Cardiac septum (tissue), 1 donor: ENCODE results near the gene NAP1L5. TPM values are rescaled to one million over a fixed set of nuclear protein-coding genes. Genes with fewer than 3 reads are reported as not detected.

Source experiments
- DNase-seq: peaks from one replicate; pipeline ENCODE4 v3.0.0-alpha.2; 2020; ENCODE audit warnings: low spot score
- intact Hi-C: fragments of 100-400 bp; cut with DNase I; formaldehyde crosslinking; loops from one replicate; pipeline ENCODE4 v1.14.0; 2022
- long read RNA-seq: library from polyadenylated mRNA; unstranded; transcript quantifications from one replicate; pipeline ENCODE4 v2.0.0, GENCODE V29; 2021
- total RNA-seq: library from RNA; stranded (reverse); fragmentation: NEBNext Ultra II Directional; extraction: Animal tissue kit (Norgen Biotek cat#: 25700); gene quantifications from one replicate; pipeline ENCODE4 v1.2.1, GENCODE V29; 2021
- donor health status: DM: no; HTN: no; CAD: no.

NAP1L5 gene, protein sequence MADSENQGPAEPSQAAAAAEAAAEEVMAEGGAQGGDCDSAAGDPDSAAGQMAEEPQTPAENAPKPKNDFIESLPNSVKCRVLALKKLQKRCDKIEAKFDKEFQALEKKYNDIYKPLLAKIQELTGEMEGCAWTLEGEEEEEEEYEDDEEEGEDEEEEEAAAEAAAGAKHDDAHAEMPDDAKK
- total RNA-seq, result 7.0 TPM
- long read RNA-seq, transcript NAP1L5-201 (1 exons, 1,915 nt), result major isoform, 11 of 11 reads
- long read RNA-seq, partial matches to known transcripts, result 0 of 11 reads
- long read RNA-seq, other reads (novel, unspliced or antisense), result 0 of 11 reads

- DNase-seq, result peak; percentile 86
- intact Hi-C loops, result no loop called here
These were observed at the start of gene NAP1L5 for GRCh38 chr4:88697588-88698329. TSS of gene NAP1L5 (minus strand) at chr4:88697829. CDS start at chr4:88697754, 75 bp downstream.

DNA sequence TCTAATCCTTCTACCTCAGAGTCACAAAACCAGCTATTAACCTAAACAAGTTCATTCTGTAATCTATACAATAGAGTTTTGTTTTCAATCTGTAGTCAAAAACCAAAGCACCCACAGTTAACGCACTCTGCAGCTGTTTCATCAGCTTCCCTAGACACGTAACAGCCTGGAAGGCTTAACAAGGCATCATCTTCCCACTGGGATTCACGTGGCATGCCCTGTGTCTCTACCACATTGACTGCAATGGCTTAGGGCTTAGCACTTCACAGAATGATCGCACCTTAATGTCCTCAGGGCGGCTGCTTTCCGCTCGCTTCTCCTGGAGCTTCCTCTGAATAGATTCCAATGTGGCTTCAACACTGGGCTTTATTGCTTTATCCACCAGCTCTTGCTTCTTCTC is 49.7 kb upstream of the NAP1L5 start:
- DNase-seq, result no peak
- intact Hi-C loops, result no loop called here

DNA sequence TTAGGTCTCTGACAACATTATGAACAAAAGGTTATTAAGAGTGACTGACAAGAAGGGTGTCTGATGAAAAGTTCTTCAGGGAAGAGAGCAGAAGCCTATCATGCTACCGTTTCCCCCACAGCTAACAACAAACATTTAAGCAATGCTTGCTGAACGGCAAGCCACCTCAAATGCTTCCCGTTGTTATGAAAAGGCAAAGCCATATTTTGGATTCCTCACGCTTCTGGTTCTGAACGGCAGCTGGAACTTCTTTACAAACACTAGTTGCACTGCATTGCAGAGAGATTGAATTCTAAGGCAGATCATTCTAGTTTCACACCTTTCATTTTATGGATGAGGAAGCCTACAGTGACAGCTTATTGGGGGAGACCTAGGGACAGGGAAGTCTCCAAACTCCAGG is 48.6 kb upstream of the NAP1L5 start:
- intact Hi-C loops, result no loop called here
- DNase-seq, result no peak

DNA sequence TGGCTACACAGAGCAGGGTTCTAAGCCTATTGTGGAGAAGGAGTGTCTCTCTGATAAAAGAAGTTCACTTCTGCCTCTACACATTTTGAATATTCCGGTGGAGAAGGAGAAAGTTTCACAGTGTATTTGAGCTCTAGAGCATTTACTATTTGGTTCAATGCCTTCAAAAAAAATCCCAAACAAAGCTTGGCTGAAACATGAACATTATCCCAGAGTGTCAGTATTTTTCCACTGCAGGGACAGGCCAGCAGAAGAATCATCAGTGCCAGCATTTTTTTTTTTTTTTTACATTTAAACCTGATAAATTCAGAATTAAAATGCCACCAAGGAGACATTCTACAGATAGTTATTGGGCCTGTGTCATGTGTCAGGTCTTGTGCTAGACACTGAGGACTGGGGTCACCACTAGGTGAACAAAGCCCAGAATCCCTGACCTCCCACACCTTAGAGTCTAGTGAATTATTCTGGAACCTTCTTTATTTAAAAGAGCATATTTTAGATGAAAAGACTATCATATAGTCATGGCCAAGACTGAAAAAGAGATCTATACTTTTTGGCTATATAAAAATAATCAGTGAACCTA is 48.0 kb upstream of the NAP1L5 start:
- intact Hi-C loops, result no loop called here
- no peak for DNase-seq

DNA sequence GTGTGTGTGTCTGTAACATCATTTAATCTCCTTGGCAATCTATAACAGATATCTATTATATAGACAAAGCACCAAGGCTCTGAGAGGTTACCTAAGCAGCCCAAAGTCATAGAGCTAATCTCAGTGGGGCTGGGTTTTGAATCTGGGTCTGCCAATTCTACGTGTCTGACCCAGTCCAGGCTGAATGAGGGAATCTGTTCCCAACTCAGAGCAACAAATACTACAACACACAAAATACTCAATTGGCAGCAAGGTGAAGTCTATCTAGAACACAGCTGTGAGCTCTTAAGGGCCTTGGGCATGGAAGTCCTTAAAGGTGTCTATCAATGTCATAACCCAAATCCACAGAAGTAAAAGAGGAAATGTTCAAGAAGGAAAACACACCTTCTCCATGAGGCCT is 47.5 kb upstream of the NAP1L5 start:
- intact Hi-C loops, result no loop called here
- DNase-seq, result no peak

- intact Hi-C loops, result no loop called here
- DNase-seq, result no peak
These were observed 47.0 kb upstream of the NAP1L5 start for GRCh38 chr4:88744609-88745008.

DNA sequence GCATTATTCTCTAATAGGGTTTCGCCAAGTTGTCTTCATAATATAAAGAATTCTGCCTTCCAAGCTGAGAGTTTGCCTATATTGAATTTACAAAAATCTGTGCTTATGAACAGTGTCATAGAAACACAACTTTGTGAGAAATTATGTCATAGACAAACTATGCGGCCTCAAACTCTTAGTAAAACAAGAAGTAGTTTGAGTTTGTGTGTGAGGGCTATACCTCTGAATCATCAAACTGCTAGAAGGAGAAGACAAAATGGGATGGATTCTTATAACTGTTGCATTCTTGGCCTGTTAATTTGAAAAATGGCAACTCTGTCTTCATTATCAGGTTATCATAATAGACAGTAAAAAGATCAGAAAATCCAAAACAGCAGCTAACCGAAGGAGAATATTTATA is 46.1 kb upstream of the NAP1L5 start:
- DNase-seq, result no peak
- intact Hi-C loops, result no loop called here

DNA sequence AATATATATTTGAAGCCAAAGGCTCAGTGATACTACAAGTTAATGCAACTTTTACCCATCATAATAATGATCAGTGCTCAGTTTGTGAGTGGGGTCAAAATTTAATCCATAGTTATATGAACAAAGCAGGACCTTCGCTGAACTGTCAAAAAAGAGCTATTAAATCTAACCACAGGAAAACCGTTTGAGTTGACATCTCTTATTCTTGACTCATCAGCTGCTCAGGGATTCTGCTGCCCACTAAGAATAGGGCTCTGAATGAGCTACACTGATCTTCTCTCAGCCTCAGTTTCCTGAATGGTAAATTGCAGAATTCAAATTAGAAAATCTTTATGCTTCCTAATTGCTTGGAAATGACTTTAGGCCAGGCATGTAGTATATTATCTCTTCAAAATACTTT is 44.9 kb upstream of the NAP1L5 start:
- DNase-seq, result no peak
- intact Hi-C loops, result no loop called here

DNA sequence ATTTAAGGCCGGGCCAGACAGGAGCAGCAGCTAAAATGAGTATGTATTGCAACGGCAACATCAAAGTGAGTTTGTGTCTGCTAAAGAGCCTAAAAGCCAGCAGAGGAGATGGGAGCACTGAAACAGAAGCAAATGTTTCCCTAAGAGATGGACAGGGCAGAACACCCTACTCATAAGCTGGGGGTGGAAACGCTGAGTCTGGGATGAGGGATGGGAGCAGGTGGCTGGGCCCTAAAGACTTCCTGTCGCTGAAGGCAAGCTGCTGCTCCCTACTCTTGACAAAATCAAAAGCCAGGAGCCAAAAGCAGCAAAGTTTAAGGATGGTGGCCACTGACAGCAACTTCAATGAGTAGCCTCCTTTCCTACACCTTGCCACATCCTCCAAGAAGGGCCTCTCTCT is 40.6 kb upstream of the NAP1L5 start:
- DNase-seq, result no peak
- intact Hi-C loops, result no loop called here

DNA sequence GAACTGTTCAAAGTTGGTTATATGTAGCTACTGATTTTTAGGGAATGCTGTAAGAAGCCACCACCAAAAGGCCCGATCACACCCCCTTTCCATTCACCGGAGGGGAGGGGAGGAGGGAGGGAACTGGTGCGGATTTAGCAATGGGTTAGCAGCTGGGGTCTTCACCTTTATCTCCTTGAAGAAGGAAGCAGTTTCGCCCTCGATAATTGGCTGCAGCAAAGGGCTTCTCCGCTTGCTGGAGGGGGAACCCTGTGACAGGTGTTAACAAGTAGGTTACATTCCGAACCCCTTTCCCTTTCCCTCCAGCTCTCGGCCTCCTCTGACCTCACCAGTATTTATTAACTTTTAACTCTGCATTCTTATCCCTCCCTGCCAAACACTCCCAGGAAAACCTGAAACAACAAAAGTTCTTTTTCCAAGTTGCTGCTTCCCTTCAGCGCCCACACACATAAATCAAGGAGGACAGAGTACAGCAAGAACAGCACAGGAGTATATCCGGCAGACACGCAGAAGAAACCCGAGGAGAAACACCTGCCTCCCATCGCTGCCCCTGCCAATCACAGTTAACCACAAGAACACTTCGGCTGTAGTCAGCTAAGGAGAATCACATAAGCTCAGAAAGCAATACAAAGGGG is 39.8 kb upstream of the NAP1L5 start:
- intact Hi-C loops, result no loop called here
- no peak for DNase-seq

DNA sequence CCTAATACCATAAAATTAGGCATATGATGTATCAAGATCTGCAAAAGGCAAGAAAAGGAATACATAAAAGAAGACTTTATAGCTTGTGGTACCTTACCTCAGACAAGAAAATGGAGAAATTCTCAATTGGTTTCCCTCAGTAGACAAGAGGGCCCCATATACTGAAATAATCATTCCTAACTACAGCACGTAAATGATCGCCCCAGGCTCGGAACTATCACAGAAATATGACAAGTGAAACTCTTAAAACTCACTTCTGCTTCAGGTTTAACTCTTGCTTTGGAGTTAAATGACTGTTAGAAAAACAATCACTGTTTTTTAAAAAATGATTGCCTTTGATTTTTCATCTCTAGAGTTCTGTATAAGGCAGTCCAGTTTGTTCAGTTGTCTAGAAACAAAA is 38.6 kb upstream of the NAP1L5 start:
- DNase-seq, result no peak
- intact Hi-C loops, result no loop called here

GRCh38 chr4:88735564-88735963 is 37.9 kb upstream of the NAP1L5 start:
- intact Hi-C loops, result no loop called here
- no peak for DNase-seq

DNA sequence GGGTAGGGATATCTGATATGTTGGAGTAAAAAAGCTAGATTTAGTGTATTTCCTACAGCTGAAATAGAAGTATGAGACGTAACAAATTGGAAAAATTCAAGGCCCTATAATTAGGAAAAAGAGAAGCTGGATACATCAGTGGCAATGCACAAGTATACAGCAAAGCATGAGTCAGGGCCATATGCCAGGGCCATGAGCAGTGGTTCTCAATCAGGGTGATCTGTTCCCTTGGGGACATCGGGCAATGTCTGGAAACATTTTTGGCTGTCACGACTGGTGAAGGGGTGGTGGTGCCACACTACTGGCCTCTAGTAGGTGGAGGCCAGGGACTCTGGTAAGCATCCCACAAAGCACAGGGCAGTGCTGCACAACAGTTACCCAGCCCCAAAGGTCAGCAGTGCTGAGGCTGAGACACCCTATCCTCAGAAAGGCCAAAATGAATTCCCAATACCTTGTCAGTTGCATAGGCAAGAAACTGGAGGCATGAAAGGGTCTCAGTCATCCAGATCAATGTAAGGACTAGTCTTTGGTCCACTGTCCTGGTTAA is 36.8 kb upstream of the NAP1L5 start:
- intact Hi-C loops, result no loop called here
- no peak for DNase-seq

DNA sequence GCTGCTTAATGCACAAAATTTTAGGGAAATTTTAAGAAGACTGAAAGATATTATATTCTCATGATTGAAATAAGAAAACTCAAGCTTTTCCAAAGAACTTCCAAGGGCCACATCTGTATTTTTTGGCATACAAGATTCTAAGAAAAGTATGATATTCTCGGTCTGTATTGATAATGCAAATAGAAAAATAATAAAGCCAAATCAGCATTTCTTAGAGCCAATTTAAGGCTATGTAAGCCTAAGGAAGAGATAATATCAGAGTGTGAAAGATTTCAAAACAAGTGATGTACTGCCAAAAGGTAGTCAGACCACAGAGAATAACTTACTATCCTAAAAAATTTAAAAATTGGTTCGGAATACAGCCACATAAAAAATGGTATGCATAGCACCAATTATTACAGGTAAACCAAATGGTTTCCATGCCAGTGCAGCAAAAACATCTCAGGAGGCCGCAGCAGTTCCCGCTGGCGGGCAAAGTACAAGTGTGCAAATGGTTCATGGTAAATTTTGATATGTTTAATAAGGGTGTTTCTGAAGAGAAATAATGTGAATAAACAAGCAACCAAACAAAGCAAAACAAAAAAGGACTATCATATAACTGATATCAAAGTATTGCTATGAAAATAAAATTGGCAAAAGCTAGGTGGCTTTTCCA is 35.2 kb upstream of the NAP1L5 start:
- no peak for DNase-seq
- intact Hi-C loops, result no loop called here

GRCh38 chr4:88731381-88731780 is 33.8 kb upstream of the NAP1L5 start:
- no peak for DNase-seq
- intact Hi-C loops, result no loop called here

DNA sequence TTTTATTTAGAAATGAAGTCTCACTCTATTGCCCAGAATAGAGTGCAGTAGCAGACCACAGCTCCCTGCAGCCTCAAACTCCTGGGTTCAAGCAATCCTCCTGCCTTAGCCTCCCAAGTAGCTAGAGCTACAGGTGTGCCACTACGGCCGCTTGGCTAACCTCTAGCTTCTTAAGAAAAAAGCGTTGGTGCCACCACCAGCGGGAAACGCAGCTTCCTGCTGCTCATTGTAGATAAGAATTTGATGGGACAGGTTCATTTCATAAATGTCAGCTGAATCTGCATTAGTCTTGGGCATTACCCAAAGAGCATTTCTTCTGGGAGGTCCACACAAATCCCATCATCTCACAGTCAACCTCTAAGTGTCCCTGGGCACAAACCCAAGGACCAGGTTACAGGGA is 33.2 kb upstream of the NAP1L5 start:
- no peak for DNase-seq
- intact Hi-C loops, result no loop called here

DNA sequence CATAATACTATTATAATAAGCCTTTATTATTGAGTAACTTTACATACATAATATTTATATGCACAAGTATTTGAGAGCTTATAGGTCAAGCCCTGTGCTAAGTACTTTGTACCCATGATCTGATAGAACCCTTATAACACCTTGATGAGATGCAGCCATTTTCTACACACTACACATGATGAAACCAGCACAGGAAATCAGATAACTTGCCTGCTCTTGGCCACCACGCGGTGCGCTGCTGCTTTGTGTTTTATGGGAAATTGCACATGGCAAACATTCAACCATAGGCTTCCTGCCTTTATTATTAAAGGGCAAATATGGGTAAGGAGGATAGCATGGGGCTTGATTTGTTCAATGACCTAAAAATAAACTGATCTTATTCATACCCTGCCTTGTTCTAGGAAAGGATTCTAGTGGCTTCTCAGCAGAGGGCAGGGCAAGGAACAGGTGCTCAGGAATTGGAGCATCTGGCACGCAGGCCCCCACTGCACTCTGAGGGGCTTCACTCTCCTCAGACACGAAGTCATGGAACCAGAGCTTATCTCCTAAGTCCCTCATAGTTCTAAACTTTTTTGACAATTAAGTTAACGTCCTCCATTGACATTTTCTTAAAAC is 31.6 kb upstream of the NAP1L5 start:
- DNase-seq, result no peak
- intact Hi-C loops, result no loop called here

DNA sequence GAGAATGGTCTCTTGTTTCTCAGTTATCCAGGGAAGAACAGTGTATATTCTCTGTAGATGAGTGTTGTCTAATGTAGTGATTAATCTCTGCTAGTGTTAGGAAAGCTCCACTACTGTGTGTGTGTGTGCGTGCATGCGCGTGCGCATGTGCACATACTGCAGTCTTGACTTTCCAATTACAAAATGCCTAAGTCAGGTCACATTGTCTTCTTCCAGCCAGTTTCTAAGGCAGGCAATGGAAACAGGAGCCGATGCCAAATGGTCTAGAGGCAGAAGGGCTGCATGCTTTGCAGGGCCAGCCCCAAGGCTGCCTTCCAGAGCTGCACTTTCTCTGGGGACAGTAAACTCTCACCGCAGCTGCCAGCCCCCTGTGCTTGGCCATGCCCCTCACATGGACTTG is 30.5 kb upstream of the NAP1L5 start:
- intact Hi-C loops, result no loop called here

DNA sequence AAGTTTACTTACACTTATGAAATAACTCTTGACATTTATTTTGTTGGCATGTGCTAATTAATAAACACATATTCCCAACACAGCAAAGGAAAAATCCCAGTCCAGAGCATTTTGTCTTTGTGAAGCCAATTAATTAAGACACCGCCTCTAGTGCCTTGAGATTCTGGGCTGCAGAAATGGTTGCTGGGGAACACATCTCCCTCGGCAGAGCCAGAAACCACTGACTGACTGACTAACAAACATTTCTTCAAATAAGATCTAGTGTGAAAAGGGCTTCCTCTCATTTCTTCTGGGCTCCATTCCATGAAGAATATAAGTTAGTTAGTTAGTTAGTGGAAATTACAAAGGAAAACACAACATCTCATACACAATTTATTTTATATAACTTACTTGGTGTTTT is 28.4 kb upstream of the NAP1L5 start:
- intact Hi-C loops, result no loop called here
- no peak for DNase-seq

More for the DNA sequence above, 30.5 kb upstream of the NAP1L5 start:
- DNase-seq, result no peak
